Transverse colon (tissue), 3 donors: ENCODE results near the gene BZW1.

Experiments
- EP300 ChIP-seq: sonication (generic); formaldehyde crosslinking; IDR thresholded peaks from one replicate; pipeline ENCODE4 v1.6.1; 2017; ENCODE audit warnings: antibody characterized with exemption, low read depth
- TF ChIP-seq, protein P1 (sequence below), 5 experiments: fragments of 200-600 bp in 3 of 5; fragments of 450-650 bp in 2 of 5; sonication (generic) in 3 of 5; IDR thresholded peaks; 1 replicate in 2 of 5; 2 replicates in 3 of 5; pipeline ENCODE4 v1.5.1; 2016 to 2017; ENCODE audit warnings: antibody characterized with exemption in 5 of 5, inconsistent platforms in 3 of 5, mild to moderate bottlenecking in 2 of 5, moderate library complexity in 1 of 5

GRCh38 chr2:200794143-200794542 lies 17.6 kb upstream of the BZW1 start:
- no peak for TF ChIP-seq EP300
- TF ChIP-seq, protein P1, sequence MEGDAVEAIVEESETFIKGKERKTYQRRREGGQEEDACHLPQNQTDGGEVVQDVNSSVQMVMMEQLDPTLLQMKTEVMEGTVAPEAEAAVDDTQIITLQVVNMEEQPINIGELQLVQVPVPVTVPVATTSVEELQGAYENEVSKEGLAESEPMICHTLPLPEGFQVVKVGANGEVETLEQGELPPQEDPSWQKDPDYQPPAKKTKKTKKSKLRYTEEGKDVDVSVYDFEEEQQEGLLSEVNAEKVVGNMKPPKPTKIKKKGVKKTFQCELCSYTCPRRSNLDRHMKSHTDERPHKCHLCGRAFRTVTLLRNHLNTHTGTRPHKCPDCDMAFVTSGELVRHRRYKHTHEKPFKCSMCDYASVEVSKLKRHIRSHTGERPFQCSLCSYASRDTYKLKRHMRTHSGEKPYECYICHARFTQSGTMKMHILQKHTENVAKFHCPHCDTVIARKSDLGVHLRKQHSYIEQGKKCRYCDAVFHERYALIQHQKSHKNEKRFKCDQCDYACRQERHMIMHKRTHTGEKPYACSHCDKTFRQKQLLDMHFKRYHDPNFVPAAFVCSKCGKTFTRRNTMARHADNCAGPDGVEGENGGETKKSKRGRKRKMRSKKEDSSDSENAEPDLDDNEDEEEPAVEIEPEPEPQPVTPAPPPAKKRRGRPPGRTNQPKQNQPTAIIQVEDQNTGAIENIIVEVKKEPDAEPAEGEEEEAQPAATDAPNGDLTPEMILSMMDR (IDR thresholded peaks at IDR 0.05), result no peak
